HepG2 (cell line): Measurements from ENCODE around the gene SLC7A8. TPM values are rescaled to one million over a fixed set of nuclear protein-coding genes. Genes with fewer than 3 reads are reported as not detected.

Source experiments
- ATM ChIP-seq: fragments of 450-650 bp; IDR thresholded peaks from 2 replicates; pipeline ENCODE4 v1.7.1; 2017; ENCODE audit warnings: mild to moderate bottlenecking, borderline replicate concordance
- SRSF4 ChIP-seq: fragments of 200-400 bp; formaldehyde crosslinking; IDR thresholded peaks from one replicate; pipeline ENCODE4 v1.6.1; 2018; ENCODE audit warnings: mild to moderate bottlenecking, low read depth, low read length, moderate library complexity; ENCODE audit not compliant: poor library complexity, severe bottlenecking
- TBX3 ChIP-seq: fragments of 450-650 bp; IDR thresholded peaks from 2 replicates; pipeline ENCODE4 v1.6.1; 2017; ENCODE audit warnings: antibody characterized with exemption, mild to moderate bottlenecking, inconsistent platforms, borderline replicate concordance
- ZKSCAN5 ChIP-seq: sonication (generic); formaldehyde crosslinking; IDR thresholded peaks from 2 replicates; pipeline ENCODE4 v1.5.1; 2020; ENCODE audit warnings: mild to moderate bottlenecking, missing genetic modification reagents
- ZNF607 ChIP-seq: sonication (generic); formaldehyde crosslinking; IDR thresholded peaks from 2 replicates; pipeline ENCODE4 v1.5.1; 2020; ENCODE audit warnings: missing genetic modification reagents, mild to moderate bottlenecking, borderline replicate concordance
- ZNF720 ChIP-seq: sonication (generic); formaldehyde crosslinking; IDR thresholded peaks from 2 replicates; pipeline ENCODE4 v1.4.0; 2020; ENCODE audit warnings: missing genetic modification reagents
- polyA plus RNA-seq, 8 experiments: library from polyadenylated mRNA; depleted of rRNA in 3 of 8; stranded (reverse) in 7 of 8; unstranded in 1 of 8; fragments of >200 nt; fragmentation: Illumina TruSeq in 4 of 8; extraction: Trizol in 4 of 8; gene quantifications; 2 replicates each; pipeline versions ENCODE4 v1.2.1 to v1.2.3, GENCODE V29; 2011 to 2016; ENCODE audit warnings: low read depth in 4 of 8, missing spikeins in 1 of 8, mixed read lengths in 1 of 8; ENCODE audit not compliant: insufficient read depth in 1 of 8
- total RNA-seq, 5 experiments: library from RNA; depleted of rRNA; stranded (reverse); fragments of >200 nt; fragmentation: Illumina TruSeq; extraction: Trizol; gene quantifications; 2 replicates each; pipeline ENCODE4 v1.2.3, GENCODE V29; 2016; ENCODE audit warnings: low read depth in 1 of 5
- TF ChIP-seq, protein P1 (sequence below): sonication (generic); formaldehyde crosslinking; IDR thresholded peaks from 2 replicates; pipeline ENCODE4 v1.4.0; 2020; ENCODE audit warnings: mild to moderate bottlenecking, low read depth, missing genetic modification reagents
- TF ChIP-seq, protein P2 (sequence below): sonication (generic); formaldehyde crosslinking; IDR thresholded peaks from 2 replicates; pipeline ENCODE4 v1.8.0; 2022; ENCODE audit warnings: mild to moderate bottlenecking, missing genetic modification reagents, borderline replicate concordance
- TF ChIP-seq, protein P3 (sequence below): sonication (generic); formaldehyde crosslinking; IDR thresholded peaks from 2 replicates; pipeline ENCODE4 v1.4.0; 2020; ENCODE audit warnings: mild to moderate bottlenecking, missing genetic modification reagents
- TF ChIP-seq, protein P4 (sequence below): sonication (generic); formaldehyde crosslinking; IDR thresholded peaks from 2 replicates; pipeline ENCODE4 v1.5.0; 2020; ENCODE audit warnings: mild to moderate bottlenecking, missing genetic modification reagents
- TF ChIP-seq, protein P5 (sequence below): sonication (generic); formaldehyde crosslinking; IDR thresholded peaks from 2 replicates; pipeline ENCODE4 v1.5.1; 2020; ENCODE audit warnings: mild to moderate bottlenecking, missing genetic modification reagents, borderline replicate concordance

SLC7A8 gene
- total and polyA plus RNA-seq, 2 of the 13 experiments (the other 11 are each of a cell fraction or from before 2014, with no cell fraction given) = 0.25 TPM; not detected in 1

DNA sequence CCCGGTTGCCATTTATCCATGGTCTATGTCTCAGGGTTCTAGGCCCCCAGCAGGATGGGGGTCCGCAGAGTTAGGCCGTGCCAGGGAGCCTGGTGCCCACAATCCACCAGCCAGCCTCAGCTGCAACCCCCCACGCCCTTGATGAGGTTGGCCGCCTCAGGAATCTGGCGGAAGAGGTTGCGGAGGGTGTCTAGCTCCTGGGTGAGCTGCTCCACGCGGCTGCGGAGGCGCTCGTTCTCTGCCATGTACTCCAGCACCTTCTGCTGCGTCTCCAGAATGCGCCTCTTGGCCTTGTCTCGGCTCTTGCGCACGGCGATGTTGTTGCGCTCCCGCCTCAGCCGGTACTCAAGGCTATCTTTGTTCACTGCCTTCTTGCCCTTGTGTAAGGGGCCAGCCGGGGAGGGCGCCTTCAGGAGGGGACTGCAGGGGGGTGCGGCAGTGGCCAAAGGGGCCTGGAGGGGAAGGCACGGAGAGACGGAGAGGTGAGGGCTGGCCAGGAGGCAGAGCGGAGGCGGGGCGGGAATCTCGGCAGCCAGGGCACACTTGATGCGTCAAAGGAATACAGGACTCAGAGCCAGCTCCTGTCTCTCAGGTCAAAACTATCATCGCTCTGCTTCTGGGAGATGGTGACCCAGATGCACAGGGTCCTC is 66.0 kb downstream of the SLC7A8 start (continued):
- TF ChIP-seq, protein P1, sequence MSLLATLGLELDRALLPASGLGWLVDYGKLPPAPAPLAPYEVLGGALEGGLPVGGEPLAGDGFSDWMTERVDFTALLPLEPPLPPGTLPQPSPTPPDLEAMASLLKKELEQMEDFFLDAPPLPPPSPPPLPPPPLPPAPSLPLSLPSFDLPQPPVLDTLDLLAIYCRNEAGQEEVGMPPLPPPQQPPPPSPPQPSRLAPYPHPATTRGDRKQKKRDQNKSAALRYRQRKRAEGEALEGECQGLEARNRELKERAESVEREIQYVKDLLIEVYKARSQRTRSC (CRISPR knock-in tag) = no peak
- TF ChIP-seq, protein P2, sequence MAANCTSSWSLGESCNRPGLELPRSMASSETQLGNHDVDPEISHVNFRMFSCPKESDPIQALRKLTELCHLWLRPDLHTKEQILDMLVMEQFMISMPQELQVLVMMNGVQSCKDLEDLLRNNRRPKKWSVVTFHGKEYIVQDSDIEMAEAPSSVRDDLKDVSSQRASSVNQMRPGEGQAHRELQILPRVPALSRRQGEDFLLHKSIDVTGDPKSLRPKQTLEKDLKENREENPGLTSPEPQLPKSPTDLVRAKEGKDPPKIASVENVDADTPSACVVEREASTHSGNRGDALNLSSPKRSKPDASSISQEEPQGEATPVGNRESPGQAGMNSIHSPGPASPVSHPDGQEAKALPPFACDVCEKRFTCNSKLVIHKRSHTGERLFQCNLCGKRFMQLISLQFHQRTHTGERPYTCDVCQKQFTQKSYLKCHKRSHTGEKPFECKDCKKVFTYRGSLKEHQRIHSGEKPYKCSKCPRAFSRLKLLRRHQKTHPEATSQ (CRISPR knock-in tag) = no peak
- TF ChIP-seq ATM = no peak
- TF ChIP-seq ZNF720 = no peak
- TF ChIP-seq ZNF607 (CRISPR knock-in tag) = no peak
- TF ChIP-seq, protein P3, sequence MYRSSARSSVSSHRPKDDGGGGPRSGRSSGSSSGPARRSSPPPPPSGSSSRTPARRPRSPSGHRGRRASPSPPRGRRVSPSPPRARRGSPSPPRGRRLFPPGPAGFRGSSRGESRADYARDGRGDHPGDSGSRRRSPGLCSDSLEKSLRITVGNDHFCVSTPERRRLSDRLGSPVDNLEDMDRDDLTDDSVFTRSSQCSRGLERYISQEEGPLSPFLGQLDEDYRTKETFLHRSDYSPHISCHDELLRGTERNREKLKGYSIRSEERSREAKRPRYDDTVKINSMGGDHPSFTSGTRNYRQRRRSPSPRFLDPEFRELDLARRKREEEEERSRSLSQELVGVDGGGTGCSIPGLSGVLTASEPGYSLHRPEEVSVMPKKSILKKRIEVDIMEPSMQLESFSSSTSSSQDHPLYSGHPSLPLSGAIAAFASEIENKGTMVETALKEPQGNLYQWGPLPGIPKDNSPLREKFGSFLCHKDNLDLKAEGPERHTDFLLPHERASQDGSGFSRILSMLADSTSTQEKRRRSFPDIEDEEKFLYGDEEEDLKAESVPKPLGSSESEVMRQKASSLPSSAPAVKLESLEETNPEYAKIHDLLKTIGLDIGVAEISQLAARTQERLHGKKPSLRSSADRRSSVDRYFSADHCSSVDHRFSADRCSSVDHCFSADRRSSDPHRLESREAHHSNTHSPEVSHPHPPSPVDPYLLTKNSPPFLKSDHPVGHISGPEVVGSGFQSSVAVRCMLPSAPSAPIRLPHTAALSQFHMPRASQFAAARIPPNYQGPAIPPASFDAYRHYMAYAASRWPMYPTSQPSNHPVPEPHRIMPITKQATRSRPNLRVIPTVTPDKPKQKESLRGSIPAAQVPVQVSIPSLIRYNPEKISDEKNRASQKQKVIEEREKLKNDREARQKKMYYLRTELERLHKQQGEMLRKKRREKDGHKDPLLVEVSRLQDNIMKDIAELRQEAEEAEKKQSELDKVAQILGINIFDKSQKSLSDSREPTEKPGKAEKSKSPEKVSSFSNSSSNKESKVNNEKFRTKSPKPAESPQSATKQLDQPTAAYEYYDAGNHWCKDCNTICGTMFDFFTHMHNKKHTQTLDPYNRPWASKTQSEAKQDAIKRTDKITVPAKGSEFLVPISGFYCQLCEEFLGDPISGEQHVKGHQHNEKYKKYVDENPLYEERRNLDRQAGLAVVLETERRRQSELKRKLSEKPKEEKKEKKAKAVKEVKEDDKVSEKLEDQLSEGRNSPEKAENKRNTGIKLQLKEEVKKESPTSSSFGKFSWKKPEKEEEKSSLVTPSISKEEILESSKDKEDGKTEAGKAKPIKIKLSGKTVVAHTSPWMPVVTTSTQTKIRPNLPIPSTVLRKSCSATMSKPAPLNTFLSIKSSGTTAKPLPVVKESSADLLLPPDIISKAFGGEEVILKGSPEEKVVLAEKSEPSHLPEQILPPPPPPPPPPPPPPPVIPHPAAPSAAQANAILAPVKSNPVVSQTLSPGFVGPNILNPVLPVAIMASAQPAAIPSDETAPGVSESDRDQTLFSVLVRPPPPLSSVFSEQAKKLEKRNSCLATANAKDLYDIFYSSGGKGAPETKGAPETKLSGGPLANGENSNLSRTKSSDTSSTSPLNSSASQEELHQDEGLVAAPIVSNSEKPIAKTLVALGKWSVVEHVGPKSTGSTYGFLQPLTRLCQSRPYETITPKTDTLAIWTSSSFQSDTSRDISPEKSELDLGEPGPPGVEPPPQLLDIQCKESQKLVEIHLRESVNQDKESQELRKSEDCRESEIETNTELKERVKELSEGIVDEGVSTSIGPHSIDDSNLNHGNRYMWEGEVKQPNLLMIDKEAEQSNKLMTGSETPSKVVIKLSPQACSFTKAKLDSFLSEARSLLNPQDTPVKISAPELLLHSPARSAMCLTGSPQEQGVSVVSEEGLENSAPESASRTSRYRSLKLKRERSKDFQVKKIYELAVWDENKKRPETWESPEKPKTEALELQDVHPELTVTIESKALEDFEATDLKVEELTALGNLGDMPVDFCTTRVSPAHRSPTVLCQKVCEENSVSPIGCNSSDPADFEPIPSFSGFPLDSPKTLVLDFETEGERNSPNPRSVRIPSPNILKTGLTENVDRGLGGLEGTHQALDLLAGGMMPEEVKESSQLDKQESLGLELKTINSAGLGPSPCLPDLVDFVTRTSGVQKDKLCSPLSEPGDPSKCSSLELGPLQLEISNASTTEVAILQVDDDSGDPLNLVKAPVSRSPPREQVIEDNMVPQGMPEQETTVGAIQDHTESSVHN = 0 out of 2 replicates have a peak, but pooled peaks have one; percentile 51
- TF ChIP-seq ZKSCAN5 (CRISPR knock-in tag) = no peak
- TF ChIP-seq SRSF4 = no peak
- TF ChIP-seq, protein P4, sequence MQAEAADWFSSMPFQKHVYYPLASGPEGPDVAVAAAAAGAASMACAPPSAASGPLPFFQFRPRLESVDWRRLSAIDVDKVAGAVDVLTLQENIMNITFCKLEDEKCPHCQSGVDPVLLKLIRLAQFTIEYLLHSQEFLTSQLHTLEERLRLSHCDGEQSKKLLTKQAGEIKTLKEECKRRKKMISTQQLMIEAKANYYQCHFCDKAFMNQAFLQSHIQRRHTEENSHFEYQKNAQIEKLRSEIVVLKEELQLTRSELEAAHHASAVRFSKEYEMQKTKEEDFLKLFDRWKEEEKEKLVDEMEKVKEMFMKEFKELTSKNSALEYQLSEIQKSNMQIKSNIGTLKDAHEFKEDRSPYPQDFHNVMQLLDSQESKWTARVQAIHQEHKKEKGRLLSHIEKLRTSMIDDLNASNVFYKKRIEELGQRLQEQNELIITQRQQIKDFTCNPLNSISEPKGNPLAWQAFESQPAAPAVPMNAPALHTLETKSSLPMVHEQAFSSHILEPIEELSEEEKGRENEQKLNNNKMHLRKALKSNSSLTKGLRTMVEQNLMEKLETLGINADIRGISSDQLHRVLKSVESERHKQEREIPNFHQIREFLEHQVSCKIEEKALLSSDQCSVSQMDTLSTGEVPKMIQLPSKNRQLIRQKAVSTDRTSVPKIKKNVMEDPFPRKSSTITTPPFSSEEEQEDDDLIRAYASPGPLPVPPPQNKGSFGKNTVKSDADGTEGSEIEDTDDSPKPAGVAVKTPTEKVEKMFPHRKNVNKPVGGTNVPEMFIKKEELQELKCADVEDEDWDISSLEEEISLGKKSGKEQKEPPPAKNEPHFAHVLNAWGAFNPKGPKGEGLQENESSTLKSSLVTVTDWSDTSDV = no peak
- TF ChIP-seq, protein P5, sequence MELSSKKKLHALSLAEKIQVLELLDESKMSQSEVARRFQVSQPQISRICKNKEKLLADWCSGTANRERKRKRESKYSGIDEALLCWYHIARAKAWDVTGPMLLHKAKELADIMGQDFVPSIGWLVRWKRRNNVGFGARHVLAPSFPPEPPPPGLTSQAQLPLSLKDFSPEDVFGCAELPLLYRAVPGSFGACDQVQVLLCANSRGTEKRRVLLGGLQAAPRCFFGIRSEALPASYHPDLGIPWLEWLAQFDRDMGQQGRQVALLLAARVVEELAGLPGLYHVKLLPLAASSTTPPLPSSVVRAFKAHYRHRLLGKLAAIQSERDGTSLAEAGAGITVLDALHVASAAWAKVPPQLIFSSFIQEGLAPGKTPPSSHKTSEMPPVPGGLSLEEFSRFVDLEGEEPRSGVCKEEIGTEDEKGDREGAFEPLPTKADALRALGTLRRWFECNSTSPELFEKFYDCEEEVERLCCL = 0 out of 2 replicates have a peak, but pooled peaks have one; percentile 56
- TF ChIP-seq TBX3 = no peak
